ENCODE data around the gene ITGA2B.
A peak's percentile ranks its signal among the peaks of the same experiment; 100 is the strongest.
"Not testable (repeated sequence)": the region's sequence is repeated elsewhere in the genome, so short reads cannot be mapped to it uniquely, and the experiment has no call there.

The ITGA2B gene

DNA sequence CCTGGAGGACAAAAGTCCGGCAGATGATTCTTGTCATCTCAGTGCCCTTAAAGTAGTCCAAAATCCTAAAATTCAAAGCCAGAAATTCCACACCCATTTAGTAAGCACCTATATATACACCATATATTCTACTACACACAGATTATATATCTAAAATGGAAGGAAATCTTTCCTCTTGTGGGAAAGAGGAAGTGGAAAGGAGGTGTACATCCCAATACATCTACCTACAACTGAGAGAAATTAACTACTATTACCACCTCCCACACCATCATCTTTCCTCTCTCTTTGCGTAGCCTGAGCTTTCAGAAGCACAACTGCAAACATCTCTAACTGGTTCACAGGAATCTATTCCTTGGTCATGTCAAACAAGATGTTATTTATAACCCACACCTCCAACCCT, 5.4 kb upstream of the ITGA2B start:
- Histone ChIP-seq H3K27ac (no peak overlapping the region), H3K4me3 (no peak overlapping the region)

DNA sequence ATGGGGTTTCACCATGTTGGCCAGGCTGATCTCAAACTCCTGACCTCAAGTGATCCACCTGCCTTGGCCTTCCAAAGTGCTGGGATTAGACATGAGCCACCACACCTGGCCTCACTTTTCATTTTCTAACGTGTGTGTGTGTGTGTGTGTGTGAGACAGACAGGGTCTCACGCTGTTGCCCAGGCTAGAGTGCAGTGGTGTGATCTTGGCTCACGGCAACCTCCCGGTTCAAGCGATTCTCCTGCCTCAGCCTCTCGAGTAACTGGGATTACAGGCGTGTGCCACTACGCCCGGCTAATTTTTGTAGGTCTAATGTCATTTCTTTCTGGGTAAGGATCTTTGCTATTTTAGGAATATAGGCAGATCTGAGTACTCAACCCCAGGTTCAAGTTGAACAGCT, 4.7 kb upstream of the ITGA2B start:
- H3K4me3 ChIP-seq, H3K27ac ChIP-seq: not testable (repeated sequence)

DNA sequence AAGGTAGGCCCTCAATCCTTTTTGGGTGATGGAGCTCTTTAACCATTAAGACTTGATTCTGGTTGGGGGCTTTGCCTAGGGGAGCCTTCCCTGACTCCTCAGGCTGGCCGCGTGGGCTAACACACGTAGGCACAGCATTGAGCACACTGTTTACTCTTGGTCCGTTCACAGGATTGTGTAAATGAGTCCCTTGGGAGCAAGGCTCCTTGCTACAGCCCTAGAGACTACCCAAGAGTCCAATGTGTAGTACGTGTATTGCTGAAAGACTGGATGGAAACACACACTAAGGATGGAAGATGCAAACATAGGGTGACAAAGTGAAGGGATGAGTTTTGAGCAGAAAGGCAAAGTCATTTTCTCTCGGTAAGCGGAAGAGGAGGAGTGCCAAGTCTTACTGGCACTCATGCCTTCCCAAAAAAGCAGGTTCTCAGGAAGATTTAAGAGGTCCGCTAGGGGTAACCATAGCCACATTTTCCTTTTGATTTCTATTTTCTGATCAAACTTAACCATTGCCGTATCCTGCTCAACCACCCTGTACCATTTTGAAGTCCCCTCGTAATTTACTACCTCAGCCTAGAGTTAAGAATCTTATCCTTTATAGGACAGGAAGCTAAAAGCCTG, 911 bp upstream of the ITGA2B start:
- no peak overlapping the region for H3K4me3 ChIP-seq
- peak overlapping the region in 1 of 21 experiments; percentile 11 for H3K27ac ChIP-seq

DNA sequence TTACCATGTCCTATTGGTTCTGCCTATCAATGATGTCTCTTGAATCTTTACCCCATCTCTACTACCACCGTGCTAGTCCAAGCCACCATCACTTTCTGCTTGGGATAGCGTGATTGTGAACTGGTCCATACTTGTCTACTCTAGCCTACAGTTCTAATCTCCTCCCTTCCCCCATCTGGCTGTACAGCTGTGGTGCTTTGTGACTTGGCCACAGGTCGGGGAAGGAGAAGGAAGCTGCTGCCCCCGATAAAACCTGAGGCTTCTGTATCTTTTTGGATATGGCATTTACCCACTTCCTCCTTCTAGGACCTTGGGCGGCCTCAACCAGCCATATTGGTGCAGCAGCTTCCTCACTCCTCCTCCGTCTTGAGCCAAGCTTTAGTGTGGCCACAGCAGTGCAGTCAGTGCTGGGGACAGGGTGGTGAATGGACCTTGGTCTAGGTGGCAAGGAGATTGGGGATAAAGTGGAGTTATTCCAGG, 314 bp upstream of the ITGA2B start:
- H3K27ac ChIP-seq = peak overlapping the region in 1 of 21 experiments; percentile 11
- no peak overlapping the region for H3K4me3 ChIP-seq

DNA sequence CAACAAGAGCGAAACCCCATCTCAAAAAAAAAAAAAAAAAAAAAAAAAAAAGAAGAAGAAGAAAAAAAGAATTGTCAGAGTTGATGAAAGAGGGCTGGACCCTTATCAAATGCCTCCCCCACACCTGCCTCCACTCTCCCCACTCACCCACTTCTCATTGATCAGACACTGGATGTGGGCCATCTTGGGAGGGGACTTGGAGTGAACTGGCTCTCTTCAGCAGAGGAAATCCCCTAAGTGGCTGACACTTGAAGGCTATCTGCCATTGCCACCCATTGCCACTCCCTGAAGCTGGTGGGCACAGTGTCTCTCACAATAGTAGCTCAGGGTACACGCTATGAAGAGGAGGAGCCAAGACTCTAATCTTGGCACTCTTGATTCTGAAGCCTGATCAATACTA, 1.6 kb downstream of the ITGA2B start:
- Histone ChIP-seq H3K4me3 (no peak overlapping the region), H3K27ac (no peak overlapping the region)

DNA sequence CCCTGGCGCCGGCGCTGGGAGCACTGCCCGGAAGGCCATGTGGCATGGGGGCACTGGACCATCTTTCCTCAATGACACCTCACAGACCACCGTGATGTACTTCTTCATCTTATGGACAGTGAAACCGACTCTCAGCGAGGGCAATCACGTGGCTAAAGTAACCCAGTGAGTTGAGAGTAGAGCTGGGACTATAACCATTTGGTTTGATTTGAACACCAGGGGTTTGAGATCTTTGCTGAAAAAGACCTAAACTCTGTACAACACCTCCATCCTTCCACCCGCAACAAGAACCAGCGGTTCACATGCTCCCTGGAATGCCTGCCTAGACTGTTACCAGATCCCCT, 3.3 kb downstream of the ITGA2B start:
- H3K4me3 ChIP-seq = peak overlapping the region in 4 of 7 experiments; percentile 36 to 50 (median 44)
- H3K27ac ChIP-seq = no peak overlapping the region

DNA sequence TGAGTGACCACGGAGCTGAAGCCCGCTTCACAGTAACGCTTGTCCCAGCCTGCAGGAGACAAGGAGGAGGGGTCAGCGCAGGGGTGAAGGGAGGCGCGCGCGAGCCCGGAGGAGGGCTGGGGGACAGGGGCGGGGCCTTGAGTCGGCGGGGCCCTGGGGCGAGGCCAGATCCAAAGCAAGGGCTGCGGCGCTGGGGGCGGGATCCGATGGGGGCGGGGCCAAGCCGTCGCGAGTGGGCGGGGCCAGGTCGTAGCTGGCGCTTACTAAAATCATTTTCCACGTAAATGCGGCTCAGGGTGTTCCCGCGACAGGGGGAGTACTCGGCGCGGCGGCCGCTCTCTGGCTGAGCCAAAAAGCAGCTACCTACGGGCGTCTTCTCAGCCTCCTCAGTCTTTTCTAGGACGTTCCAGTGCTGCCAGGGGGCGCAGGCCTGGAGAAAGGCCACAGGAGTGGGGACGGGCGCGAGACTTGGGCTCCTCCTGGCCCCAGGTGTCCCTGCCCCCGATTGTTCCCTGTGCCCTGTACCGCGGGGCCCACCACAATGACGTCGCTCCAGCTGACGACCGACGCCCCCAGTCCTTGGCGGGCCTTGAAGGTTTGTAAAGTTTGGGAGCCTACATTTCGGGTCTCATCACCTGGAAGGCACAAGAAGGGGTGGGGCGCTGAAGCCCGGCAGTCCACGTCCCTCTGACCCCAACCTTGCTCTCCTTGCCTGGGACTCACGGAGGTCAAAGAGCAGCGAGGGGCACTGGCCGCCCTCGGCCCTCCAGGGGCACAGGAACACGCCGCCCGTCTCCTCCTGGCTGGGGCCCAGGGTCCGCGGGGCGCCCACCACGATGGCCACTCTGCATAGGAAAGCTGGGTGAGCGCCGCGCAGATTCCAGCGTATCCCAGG, 3.9 kb downstream of the ITGA2B start:
- Histone ChIP-seq H3K27ac (peak overlapping the region in 3 of 21 experiments; percentile 1 to 62 (median 47)), H3K4me3 (peak overlapping the region; percentile 31 to 50 (median 36))

DNA sequence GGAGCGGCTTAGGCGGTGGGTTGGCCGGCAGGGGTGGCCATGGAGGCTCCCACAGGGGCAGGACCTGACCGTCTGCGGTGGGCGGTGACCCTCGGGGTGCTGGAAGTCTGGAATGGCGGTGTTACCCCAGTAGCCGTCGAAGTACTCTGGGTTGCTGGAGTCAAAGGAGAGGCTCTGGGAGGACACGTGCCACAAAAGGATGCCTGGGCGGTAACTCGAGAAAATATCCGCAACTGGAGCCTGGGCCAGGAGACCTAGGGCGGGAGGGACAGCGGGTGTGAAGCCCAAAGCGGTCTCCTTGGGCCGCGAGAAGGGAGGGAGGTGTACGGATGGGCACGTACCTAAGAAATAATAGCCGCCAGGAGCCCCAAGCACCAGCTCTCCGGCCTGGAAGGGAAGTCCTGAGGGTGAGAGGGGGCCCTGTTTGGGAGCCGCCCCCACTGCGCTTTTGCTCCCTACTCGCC, 4.6 kb downstream of the ITGA2B start:
- peak overlapping the region; percentile 31 to 50 (median 36) for H3K4me3 ChIP-seq
- H3K27ac ChIP-seq = peak overlapping the region in 1 of 21 experiments; percentile 1

DNA sequence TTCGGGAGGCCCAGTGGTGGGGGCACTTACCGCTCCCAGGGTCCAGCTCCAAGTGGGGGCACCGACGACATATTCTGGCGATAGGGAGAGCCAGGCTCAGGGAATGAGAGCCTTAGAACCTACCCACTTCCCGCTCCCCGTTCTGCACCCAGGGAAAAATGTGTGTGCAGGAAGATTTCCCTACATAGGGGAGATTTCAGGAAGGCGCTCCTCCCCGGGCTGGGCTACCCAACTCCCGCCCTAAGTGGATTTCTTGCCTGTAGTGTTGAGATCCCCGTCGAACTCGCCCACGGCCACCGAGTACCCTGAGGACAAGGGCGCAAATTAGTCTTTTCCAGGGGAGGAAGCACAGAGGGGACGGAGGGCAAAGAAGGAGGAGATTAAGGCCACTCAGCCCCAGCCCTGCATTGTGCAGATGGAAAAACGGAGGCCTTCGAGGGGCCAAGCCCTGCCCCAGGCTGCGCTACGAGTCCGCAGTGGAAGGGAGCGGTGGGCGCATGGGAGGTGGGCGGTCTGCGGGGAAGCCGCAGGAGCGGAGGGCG, 5.1 kb downstream of the ITGA2B start:
- Histone ChIP-seq H3K27ac (no peak overlapping the region), H3K4me3 (peak overlapping the region in 1 of 7 experiments; percentile 50)

DNA sequence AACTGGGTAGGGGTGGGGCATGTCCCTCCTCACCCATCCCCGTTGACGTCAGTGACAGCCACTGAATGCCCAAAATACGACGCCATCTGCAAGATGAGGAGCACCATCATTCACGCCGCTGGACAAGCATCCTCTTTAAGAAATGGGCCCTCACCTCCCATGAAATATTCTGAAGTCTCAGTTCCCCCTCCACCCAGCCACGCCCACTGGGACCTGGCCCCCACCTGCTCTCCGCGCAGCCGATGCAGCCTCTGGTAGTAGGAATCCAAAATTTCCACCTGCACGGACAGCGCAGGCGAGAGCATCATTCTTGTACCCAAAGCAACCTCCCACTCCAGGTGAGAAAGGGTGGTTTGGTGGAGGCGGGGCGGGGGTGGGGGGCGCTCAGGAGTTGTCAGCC, 5.6 kb downstream of the ITGA2B start:
- Histone ChIP-seq H3K4me3 (no peak overlapping the region), H3K27ac (no peak overlapping the region)

DNA sequence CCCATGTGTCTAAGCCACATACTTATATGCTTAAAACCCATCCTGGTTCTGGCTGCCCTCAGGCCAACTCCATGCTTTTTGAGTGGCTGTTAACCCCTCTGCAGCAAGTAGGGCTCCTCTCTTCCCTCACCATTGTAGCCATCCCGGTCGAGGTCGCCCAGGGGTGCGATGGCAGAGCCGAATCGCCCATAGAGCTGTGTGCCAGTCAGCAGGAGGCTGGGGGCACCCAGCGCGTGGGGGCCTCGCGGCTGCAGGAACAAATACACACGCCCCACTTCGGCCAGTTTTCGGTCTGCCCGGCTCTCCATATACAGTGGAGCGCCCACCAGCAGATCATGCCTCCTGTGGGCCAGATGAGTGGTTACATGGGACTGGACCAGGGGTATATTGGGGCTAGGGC, 6.1 kb downstream of the ITGA2B start:
- Histone ChIP-seq H3K27ac (no peak overlapping the region), H3K4me3 (no peak overlapping the region)

DNA sequence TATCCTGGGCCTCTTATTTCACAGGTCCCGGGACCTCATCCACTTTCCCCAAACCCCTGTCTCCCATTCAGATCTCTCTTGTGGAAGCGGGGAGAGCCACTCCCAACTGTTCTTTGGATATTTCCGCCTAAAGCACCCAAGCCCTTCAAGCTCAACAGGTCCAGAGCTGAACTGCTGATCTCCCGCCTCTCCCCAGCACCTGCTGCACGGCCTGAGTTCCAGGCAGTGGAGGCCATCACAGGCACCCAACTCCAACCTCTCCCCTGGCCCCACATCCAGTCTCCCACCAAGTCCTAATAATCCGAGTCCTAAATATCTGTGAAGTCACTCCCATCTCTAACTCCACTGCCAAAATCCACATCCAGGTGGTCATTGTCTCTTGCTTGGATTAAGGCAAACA, 6.5 kb downstream of the ITGA2B start:
- Histone ChIP-seq H3K4me3 (no peak overlapping the region), H3K27ac (no peak overlapping the region)

DNA sequence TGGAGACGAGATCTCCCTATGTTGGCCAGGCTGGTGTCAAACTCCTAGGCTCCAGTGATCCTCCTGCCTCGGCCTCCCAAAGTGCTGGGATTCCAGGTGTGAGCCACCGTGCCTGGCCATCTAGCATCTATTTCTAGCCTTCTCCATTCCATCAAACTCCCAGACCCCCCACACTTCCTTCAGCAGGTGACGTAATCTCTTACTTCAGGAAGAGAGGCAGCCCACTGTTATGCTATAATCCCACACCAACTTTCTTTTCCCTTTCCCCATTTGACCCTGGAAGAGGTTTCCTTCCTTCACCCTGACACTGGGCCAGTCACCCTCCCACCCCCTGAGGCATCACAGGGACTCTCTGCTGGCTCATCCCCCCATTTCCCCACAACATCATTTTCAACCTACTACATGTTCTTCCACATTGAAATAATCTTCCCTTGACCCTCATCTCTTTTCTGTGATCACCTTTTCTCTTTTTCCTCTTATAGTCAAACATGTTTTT, 7.6 kb downstream of the ITGA2B start:
- Histone ChIP-seq H3K4me3 (no peak overlapping the region), H3K27ac (no peak overlapping the region)

DNA sequence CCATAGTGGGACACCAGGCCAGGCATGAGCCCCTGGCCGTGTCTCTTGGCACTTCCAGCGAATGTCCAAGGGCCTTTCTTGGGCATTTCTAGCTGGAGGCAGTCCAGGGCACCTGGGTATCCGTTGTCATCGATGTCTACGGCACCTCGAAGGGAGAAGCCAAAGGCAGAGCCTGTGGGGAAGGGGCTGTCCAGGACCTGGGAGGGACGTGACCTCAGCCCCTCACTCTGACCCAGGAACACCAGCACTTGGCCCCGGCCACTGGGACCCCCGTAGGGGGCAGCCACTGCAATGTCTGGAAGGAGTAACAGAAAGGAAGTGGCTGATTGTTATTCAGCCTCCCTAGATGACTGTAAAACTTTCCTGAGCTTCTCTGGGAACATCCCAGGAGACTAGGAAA, 8.7 kb downstream of the ITGA2B start:
- no peak overlapping the region for H3K4me3 ChIP-seq
- no peak overlapping the region for H3K27ac ChIP-seq

DNA sequence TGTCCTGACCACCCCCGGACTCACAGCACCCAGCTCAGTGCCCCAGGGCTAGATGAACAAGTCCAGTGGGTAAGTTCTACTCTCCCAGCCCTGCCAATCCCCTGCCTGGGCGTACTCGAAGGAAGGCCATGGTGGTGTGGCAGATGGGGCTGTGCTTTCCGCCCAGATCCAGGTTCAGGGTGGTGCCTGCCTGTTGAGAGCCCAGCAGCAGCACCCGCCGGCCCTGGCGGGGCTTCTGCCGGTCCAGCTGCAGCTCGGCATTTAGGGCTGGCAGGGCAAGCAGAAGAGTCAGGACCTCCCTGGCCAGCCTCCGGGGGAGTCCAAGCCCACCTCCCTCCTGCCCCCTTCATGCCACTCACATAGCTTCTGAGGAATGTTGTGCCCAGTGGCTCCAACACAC, 9.6 kb downstream of the ITGA2B start:
- H3K27ac ChIP-seq = no peak overlapping the region
- H3K4me3 ChIP-seq = no peak overlapping the region

DNA sequence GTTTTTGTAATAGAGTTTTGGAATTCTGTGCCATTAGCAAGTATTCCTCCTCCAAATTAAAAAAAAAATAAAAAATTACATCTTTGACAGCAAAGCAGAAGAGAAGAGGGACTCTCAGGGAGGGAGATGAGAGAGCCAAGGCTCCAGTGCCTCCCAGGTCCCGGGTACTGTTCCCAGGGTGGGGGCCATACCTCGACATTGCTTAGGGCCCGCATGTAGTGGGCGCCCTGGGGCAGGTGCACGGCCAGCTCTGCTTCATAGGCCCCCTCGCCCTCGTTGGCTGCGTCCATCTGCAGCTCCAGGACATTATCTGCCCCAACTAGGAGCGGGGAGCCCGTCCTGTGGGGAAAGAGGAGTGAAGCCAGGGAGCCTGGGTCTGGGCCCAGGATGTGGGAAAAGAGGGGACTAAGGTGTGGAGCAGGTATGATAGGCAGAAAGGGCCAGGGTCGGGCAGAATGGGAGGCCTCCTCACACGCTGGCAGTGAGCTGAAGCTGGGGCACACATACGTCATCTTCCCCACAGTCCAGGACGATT, 11.2 kb downstream of the ITGA2B start:
- no peak overlapping the region for H3K4me3 ChIP-seq
- H3K27ac ChIP-seq = no peak overlapping the region

DNA sequence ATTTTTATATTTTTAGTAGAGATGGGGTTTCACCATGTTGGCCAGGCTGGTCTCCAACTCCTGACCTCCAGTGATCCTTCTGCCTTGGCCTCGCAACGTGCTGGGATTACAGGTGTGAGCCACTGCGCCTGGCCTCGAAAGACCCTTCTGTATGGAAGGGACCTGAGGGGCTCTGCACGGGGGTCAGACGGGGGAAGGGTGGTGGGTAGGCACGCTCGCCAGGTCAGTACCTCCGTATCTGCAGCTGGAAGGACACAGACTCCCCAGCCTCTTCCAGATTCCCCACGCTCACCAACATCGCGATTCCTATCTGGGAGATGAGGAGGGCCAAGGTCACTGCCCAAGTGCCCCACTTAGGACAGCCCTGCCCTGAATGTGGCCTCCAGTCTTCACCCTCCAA, 12.7 kb downstream of the ITGA2B start:
- no peak overlapping the region for H3K27ac ChIP-seq
- no peak overlapping the region for H3K4me3 ChIP-seq

DNA sequence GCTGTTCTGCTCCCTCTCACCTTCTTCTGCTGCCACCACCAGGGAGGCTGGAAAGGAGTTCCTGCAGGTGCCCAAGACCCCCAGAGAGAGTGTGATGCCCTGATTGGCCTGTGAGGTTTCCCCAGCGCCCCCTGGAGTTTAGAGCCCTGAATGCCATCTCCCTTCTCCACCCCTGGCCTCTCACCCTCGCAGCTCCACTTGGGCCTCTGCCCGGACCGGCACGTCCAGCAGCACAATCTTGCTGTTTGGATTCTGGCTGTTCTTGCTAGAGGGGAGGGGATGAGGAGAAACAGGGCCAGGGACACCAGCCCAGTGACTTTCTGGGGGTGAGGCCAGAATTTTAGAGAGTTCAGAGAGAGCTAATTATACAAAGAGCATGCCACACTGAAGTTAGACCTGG, 13.3 kb downstream of the ITGA2B start:
- no peak overlapping the region for H3K4me3 ChIP-seq
- no peak overlapping the region for H3K27ac ChIP-seq

DNA sequence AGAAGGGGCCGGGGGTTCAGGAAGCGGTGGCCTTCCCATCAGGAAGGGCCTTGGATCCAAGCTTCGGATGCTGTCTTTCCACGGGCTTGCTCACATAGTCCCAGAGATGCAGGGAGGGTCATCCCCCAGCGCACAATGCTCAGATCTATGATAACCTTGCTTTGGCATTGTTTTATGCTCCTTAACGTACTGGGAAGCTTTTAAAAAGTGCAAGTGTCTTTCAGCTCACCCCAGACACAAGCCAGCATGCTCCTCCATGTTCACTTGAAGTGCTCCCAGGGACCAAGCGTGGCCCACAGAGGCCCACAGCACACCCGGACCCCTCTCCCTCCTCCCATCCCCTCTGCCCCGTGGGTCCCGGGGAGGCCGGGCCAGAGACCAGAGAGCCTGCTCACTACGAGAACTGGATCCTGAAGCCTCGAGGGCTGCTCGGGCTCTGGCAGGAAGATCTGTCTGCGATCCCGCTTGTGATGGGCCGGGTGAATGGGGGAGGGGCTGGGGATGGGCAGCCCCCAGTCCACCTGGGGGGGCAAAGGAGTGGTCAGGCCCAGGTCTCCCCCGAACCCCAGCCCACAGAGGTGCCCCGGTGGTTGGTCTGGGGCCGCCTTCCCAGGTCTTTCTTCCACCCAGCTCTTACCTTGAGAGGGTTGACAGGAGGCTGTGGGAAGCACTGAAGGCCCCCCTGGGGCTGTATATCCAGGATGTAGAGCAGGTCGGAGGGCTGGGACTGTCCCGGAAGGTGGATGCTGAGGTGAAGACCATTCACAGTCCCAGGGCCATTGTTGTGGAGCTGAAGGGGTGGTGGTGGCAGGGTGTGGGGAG, 14.0 kb downstream of the ITGA2B start:
- Histone ChIP-seq H3K27ac (no peak overlapping the region), H3K4me3 (no peak overlapping the region)

All from skin epidermis (tissue), 12 donors.